Activated CD8-positive, alpha-beta T cell treated with anti-CD3 and anti-CD28 coated beads for 36 hours (primary cell): Measurements from ENCODE around the gene GLRX5. TPM values are rescaled to one million over a fixed set of nuclear protein-coding genes. Genes with fewer than 3 reads are reported as not detected.

Experiments
- ATAC-seq: fragments of 200-7000 bp; cut with Tn5 transposase; one replicate; pipeline ENCODE4 v1.10.0; 2021; ENCODE audit warnings: mild to moderate bottlenecking, moderate library complexity
- CTCF ChIA-PET: fragments of 350-600 bp; sonication (Branson Sonifier 250); formaldehyde crosslinking; loops from one replicate; lab custom pipeline; 2021; ENCODE audit warnings: antibody characterized with exemption; lab: Charles Lee
- POLR2A ChIA-PET: fragments of 350-600 bp; sonication (Branson Sonifier 250); formaldehyde crosslinking; loops from one replicate; lab custom pipeline; 2021; ENCODE audit warnings: antibody characterized with exemption; lab: Charles Lee
- DNase-seq: peaks from one replicate; pipeline ENCODE4 v3.0.0-alpha.2; 2020
- H3K27ac Mint-ChIP-seq: one replicate; pipeline ENCODE4 v1.8.0; 2021; ENCODE audit warnings: mild to moderate bottlenecking, mixed read lengths
- H3K27me3 Mint-ChIP-seq: one replicate; pipeline ENCODE4 v1.8.0; 2021; ENCODE audit warnings: mixed read lengths
- H3K36me3 Mint-ChIP-seq: one replicate; pipeline ENCODE4 v1.8.0; 2021; ENCODE audit warnings: low read depth, mixed read lengths
- H3K4me1 Mint-ChIP-seq: one replicate; pipeline ENCODE4 v1.8.0; 2021; ENCODE audit warnings: low read depth, mixed read lengths
- H3K4me3 Mint-ChIP-seq: one replicate; pipeline ENCODE4 v1.8.0; 2021; ENCODE audit warnings: mild to moderate bottlenecking, moderate library complexity, mixed read lengths
- H3K9me3 Mint-ChIP-seq: one replicate; pipeline ENCODE4 v1.8.0; 2021; ENCODE audit warnings: mixed read lengths
- intact Hi-C: fragments of 100-400 bp; cut with micrococcal nuclease; formaldehyde crosslinking; loops from one replicate; pipeline ENCODE4 v1.10.0; 2022
- total RNA-seq, 2 experiments: library from RNA; stranded (reverse); gene quantifications; one replicate each; pipeline ENCODE4 v1.2.3, GENCODE V29; 2021
- TF ChIP-seq, protein P1 (sequence below): fragments of 200-600 bp; IDR thresholded peaks from one replicate; pipeline ENCODE4 v1.8.0; 2022; ENCODE audit warnings: antibody characterized with exemption, mild to moderate bottlenecking

Gene GLRX5
- total RNA-seq, 2 experiments from 2014 or later: 47.3 to 47.8 TPM

DNA sequence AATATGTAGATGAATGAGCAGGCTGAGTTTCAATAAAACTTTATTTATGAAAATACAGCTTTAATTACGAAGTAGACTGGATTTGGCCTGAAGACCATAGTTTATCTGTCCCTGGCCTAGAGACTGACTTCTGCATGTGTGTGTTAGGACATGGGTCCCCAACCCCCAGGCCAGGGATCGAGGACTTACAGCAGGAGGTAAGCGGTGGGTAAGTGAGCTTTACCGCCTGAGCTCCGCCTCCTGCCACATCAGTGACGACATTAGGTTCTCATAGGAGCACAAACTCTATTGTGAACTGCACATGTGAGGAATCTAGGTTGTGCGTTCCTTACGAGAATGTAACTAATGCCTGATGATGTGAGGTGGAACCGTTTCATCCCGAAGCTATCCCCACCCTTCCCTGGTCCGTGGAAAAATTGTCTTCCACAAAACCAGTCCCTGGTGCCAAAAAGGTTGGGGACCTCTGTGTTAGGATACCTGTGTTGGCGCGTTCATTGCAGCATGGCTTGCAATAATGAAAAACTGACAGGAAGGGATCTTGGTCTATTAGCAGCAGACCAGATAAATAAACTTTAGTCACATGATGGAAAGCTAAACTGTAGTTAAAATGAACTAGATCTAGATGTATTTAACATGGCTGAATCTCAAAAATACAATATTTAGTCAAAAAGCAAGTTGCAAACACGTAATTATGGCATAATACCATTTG is 4.1 kb downstream of the GLRX5 start:
- no peak for DNase-seq
- TF ChIP-seq, protein P1, sequence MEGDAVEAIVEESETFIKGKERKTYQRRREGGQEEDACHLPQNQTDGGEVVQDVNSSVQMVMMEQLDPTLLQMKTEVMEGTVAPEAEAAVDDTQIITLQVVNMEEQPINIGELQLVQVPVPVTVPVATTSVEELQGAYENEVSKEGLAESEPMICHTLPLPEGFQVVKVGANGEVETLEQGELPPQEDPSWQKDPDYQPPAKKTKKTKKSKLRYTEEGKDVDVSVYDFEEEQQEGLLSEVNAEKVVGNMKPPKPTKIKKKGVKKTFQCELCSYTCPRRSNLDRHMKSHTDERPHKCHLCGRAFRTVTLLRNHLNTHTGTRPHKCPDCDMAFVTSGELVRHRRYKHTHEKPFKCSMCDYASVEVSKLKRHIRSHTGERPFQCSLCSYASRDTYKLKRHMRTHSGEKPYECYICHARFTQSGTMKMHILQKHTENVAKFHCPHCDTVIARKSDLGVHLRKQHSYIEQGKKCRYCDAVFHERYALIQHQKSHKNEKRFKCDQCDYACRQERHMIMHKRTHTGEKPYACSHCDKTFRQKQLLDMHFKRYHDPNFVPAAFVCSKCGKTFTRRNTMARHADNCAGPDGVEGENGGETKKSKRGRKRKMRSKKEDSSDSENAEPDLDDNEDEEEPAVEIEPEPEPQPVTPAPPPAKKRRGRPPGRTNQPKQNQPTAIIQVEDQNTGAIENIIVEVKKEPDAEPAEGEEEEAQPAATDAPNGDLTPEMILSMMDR: no peak
- no peak for ATAC-seq
- CTCF ChIA-PET: interaction anchor here (0.8 to 4.0 kb wide), 5 partner anchors 12 to 95 kb away, joined by 3 to 23 read pairs (median 3); no protein-coding TSS in a partner anchor
- H3K36me3 Mint-ChIP-seq: peaks cover 9% of the 10 kb centered on the region
- H3K9me3 Mint-ChIP-seq: no peaks in the 10 kb centered on the region
- no peak overlapping the region for H3K27ac Mint-ChIP-seq
- H3K27me3 Mint-ChIP-seq: no peaks in the 10 kb centered on the region
- peaks cover 56% of the 10 kb centered on the region for H3K4me1 Mint-ChIP-seq
- intact Hi-C loops: no loop called here
- POLR2A ChIA-PET: no interaction called here
- no peak overlapping the region for H3K4me3 Mint-ChIP-seq

DNA sequence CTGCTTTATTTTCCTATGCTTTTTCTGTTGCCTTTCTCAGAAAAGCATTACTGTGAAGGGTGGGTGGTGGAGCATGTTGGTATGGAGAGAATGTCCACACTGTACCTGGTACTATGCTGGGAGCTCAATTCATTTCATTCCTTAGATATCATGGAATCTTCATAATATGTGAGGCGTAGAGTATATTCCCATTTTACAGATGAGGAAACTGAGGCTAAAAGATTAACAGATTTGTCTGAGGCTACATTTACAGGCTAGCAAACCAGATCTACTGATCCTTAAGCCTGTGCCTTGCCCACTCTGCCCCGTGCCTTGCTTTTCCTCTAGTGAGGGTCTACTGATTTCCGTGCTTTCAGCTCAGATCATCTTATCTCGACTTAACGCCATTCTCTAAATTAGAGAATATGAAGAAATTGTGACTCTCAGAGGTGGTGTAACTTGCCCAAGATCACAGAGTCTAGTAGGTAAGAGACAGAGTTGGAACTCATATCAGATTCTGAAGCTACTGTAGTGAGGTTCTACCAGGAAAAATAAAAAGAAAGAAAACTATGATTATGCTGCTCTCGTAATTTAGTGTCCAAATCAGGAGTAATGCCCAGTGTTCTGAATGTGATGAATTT is 5.5 kb downstream of the GLRX5 start:
- no peak overlapping the region for H3K4me3 Mint-ChIP-seq
- intact Hi-C loops: no loop called here

DNA sequence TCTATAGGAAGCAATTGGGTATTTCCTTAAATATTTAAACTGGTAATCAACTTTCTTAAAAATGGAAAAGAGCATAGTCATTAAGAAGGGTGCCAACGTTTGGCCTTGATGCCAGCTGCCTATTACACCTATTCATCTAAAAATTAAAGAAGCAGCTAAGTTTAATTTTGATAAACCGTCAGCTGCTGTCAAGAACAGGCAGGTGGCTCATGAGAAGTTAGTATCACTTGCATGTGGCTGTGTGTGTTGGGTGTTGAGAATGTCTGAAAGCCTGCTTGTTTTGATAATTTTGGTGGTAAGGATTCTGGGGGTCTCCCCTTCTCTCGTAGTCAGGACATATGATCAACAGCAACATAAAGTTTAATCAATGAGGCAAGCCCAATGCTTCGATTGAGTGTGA is 6.5 kb downstream of the GLRX5 start:
- ChIA-PET POLR2A (no interaction called here), CTCF (interaction anchor here (1.4 kb wide), 1 partner anchor 99 kb away, joined by 3 read pairs; no protein-coding TSS in a partner anchor)
- TF ChIP-seq, protein P1: no peak
- H3K27ac Mint-ChIP-seq: no peak overlapping the region
- no peak for ATAC-seq
- no peaks in the 10 kb centered on the region for H3K27me3 Mint-ChIP-seq
- intact Hi-C loops: no loop called here
- peaks cover 59% of the 10 kb centered on the region for H3K4me1 Mint-ChIP-seq
- H3K9me3 Mint-ChIP-seq: no peaks in the 10 kb centered on the region
- DNase-seq: no peak
- peaks cover 16% of the 10 kb centered on the region for H3K36me3 Mint-ChIP-seq
- no peak overlapping the region for H3K4me3 Mint-ChIP-seq

More for the DNA sequence above, 5.5 kb downstream of the GLRX5 start:
- ChIA-PET CTCF (interaction anchor here (0.9 to 1.4 kb wide), 2 partner anchors 96 to 98 kb away, joined by 3 read pairs; no protein-coding TSS in a partner anchor), POLR2A (no interaction called here)
- Mint-ChIP-seq H3K4me1 (peaks cover 60% of the 10 kb centered on the region), H3K27me3 (no peaks in the 10 kb centered on the region), H3K9me3 (no peaks in the 10 kb centered on the region), H3K27ac (no peak overlapping the region), H3K36me3 (peaks cover 16% of the 10 kb centered on the region)
- DNase-seq (no peak), ATAC-seq (no peak)
- TF ChIP-seq, protein P1: no peak

DNA sequence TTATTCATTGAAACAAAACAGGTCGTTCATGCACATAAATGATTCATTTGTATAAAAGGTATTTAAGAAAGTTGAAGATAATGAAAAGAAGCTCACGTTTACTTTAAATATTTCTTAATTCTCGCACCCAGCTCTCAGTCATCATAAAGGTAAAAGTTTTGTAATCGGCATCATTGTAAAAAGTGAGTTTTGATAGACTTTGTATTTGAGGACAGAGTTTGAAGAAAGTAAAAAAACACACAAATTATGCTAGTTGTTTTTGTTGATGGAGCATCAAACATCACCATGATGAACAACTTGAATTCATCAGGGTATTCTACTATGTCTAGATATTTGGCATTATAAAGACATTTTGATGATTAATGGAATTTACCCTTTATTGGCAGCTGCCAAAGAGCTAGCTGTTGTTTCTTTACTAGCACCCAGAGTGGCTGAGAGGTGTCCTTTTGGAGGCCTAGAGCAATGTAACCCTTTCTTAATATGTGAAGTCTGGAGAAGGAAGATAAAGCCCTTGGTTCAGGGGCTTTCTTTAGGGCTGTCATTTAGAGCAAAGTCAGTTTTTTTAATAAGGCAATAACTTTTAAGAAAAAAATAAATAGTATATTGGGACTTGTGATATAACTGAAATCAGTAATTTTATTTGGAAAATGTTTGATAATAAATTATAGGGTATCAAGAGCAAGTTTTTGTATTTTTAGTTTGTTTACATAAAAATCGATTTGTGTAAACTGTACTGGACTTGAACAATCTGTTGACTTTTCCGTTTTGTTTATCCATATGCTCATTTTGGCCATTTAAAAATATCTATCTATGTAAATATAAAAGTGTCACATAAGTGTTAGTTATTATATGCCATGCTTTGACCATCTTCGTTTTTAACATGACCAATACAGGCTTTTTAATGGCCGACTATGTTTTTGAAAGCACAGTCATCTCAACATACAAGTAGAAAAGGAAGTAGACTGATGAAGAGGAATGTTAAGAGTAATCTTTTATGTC is 7.4 kb downstream of the GLRX5 start:
- ATAC-seq: no peak
- Mint-ChIP-seq H3K4me3 (no peak overlapping the region), H3K27ac (no peak overlapping the region), H3K36me3 (peaks cover 16% of the 10 kb centered on the region), H3K27me3 (no peaks in the 10 kb centered on the region), H3K4me1 (peaks cover 54% of the 10 kb centered on the region), H3K9me3 (no peaks in the 10 kb centered on the region)
- intact Hi-C loops: no loop called here
- no peak for DNase-seq
- ChIA-PET CTCF (interaction anchor here (1.4 kb wide), 1 partner anchor 100 kb away, joined by 3 read pairs; no protein-coding TSS in a partner anchor), POLR2A (no interaction called here)
- TF ChIP-seq, protein P1: no peak
